ENCODE results near the gene SPINT4. TPM values are rescaled to one million over a fixed set of nuclear protein-coding genes. Genes with fewer than 3 reads are reported as not detected.
A peak's percentile ranks its signal among the peaks of the same experiment; 100 is the strongest.
"Not testable (repeated sequence)": the region's sequence is repeated elsewhere in the genome, so short reads cannot be mapped to it uniquely, and the experiment has no call there.

The SPINT4 gene
- total RNA-seq, 1 experiment from 2014 or later: not detected

- DNase-seq (ENCODE audit: low read depth); in situ Hi-C loops (cut with HindIII; ENCODE audit: low pct_unique_long_range_greater_than_20kb, low sequenced_read_pairs): not testable (repeated sequence)
These were observed 37.8 kb downstream of the SPINT4 start for GRCh38 chr20:45759921-45760320.

- DNase-seq (ENCODE audit: low read depth); in situ Hi-C loops (cut with HindIII; ENCODE audit: low pct_unique_long_range_greater_than_20kb, low sequenced_read_pairs): not testable (repeated sequence)
These were observed 39.8 kb downstream of the SPINT4 start for GRCh38 chr20:45761966-45762365.

- DNase-seq (ENCODE audit: low read depth); in situ Hi-C loops (cut with HindIII; ENCODE audit: low pct_unique_long_range_greater_than_20kb, low sequenced_read_pairs): not testable (repeated sequence)
These were observed 42.6 kb downstream of the SPINT4 start for GRCh38 chr20:45764618-45765282.

- no peak for DNase-seq (ENCODE audit: low read depth)
- in situ Hi-C loops (cut with HindIII; ENCODE audit: low pct_unique_long_range_greater_than_20kb, low sequenced_read_pairs): no loop called here
These were observed 43.2 kb downstream of the SPINT4 start for GRCh38 chr20:45765307-45765875.

- DNase-seq (ENCODE audit: low read depth): no peak
- in situ Hi-C loops (cut with HindIII; ENCODE audit: low pct_unique_long_range_greater_than_20kb, low sequenced_read_pairs): no loop called here
These were observed 43.8 kb downstream of the SPINT4 start for GRCh38 chr20:45765980-45766379.

GRCh38 chr20:45768479-45768878, 46.3 kb downstream of the SPINT4 start:
- in situ Hi-C loops (cut with HindIII; ENCODE audit: low pct_unique_long_range_greater_than_20kb, low sequenced_read_pairs): no loop called here
- no peak for DNase-seq (ENCODE audit: low read depth)

GRCh38 chr20:45771182-45771759, 49.1 kb downstream of the SPINT4 start:
- in situ Hi-C loops (cut with HindIII; ENCODE audit: low pct_unique_long_range_greater_than_20kb, low sequenced_read_pairs): no loop called here

GRCh38 chr20:45772693-45773092, 50.5 kb downstream of the SPINT4 start:
- no peak for DNase-seq (ENCODE audit: low read depth)
- in situ Hi-C loops (cut with HindIII; ENCODE audit: low pct_unique_long_range_greater_than_20kb, low sequenced_read_pairs): no loop called here

More at GRCh38 chr20:45771182-45771759, 49.1 kb downstream of the SPINT4 start:
- DNase-seq (ENCODE audit: low read depth): peak; percentile 81

- no peak for DNase-seq (ENCODE audit: low read depth)
- in situ Hi-C loops (cut with HindIII; ENCODE audit: low pct_unique_long_range_greater_than_20kb, low sequenced_read_pairs): no loop called here
These were observed 52.8 kb downstream of the SPINT4 start for GRCh38 chr20:45774945-45775344.

- no peak for DNase-seq (ENCODE audit: low read depth)
- in situ Hi-C loops (cut with HindIII; ENCODE audit: low pct_unique_long_range_greater_than_20kb, low sequenced_read_pairs): no loop called here
These were observed 53.3 kb downstream of the SPINT4 start for GRCh38 chr20:45775411-45775810.

Other genes starting within 250 kb of the SPINT4 start
- gene SPINT3, start 206.7 kb upstream of the SPINT4 start, total RNA-seq (2014; rRNA removed; shearing (Covaris generic); ENCODE audit: low replicate concordance): not detected in 2 replicates
- not detected in 2 replicates for gene WFDC6, start 182.9 kb upstream of the SPINT4 start, total RNA-seq (2014; rRNA removed; shearing (Covaris generic); ENCODE audit: low replicate concordance)
- not detected in 2 replicates for gene EPPIN, start 174.9 kb upstream of the SPINT4 start, total RNA-seq (2014; rRNA removed; shearing (Covaris generic); ENCODE audit: low replicate concordance)
- not detected in 2 replicates for gene WFDC8, start 143.1 kb upstream of the SPINT4 start, total RNA-seq (2014; rRNA removed; shearing (Covaris generic); ENCODE audit: low replicate concordance)
- gene WFDC10A, start 92.6 kb upstream of the SPINT4 start, total RNA-seq (2014; rRNA removed; shearing (Covaris generic); ENCODE audit: low replicate concordance): not detected in 2 replicates
- gene WFDC9, start 91.1 kb upstream of the SPINT4 start, total RNA-seq (2014; rRNA removed; shearing (Covaris generic); ENCODE audit: low replicate concordance): not detected in 2 replicates
- gene WFDC11, start 52.1 kb upstream of the SPINT4 start, total RNA-seq (2014; rRNA removed; shearing (Covaris generic); ENCODE audit: low replicate concordance): not detected in 2 replicates
- not detected in 2 replicates for gene WFDC13, start 20.3 kb upstream of the SPINT4 start, total RNA-seq (2014; rRNA removed; shearing (Covaris generic); ENCODE audit: low replicate concordance)
- not detected in 2 replicates for gene WFDC10B, start 17.3 kb upstream of the SPINT4 start, total RNA-seq (2014; rRNA removed; shearing (Covaris generic); ENCODE audit: low replicate concordance)
- gene WFDC3, start 69.5 kb downstream of the SPINT4 start, total RNA-seq (2014; rRNA removed; shearing (Covaris generic); ENCODE audit: low replicate concordance): not detected in 2 replicates
- gene DNTTIP1, start 69.6 kb downstream of the SPINT4 start, total RNA-seq (2014; rRNA removed; shearing (Covaris generic); ENCODE audit: low replicate concordance): 74.3 and 111 TPM in 2 replicates
- 112 and 164 TPM in 2 replicates for gene UBE2C, start 90.3 kb downstream of the SPINT4 start, total RNA-seq (2014; rRNA removed; shearing (Covaris generic); ENCODE audit: low replicate concordance)
- gene TNNC2, start 105.0 kb downstream of the SPINT4 start, total RNA-seq (2014; rRNA removed; shearing (Covaris generic); ENCODE audit: low replicate concordance): not detected in 2 replicates
- gene SNX21, start 111.5 kb downstream of the SPINT4 start, total RNA-seq (2014; rRNA removed; shearing (Covaris generic); ENCODE audit: low replicate concordance): 72.8 and 87.6 TPM in 2 replicates
- 43.3 and 48.7 TPM in 2 replicates for gene ACOT8, start 135.0 kb downstream of the SPINT4 start, total RNA-seq (2014; rRNA removed; shearing (Covaris generic); ENCODE audit: low replicate concordance)
- 4.3 and 5.8 TPM in 2 replicates for gene ZSWIM3, start 135.3 kb downstream of the SPINT4 start, total RNA-seq (2014; rRNA removed; shearing (Covaris generic); ENCODE audit: low replicate concordance)
- gene ZSWIM1, start 158.9 kb downstream of the SPINT4 start, total RNA-seq (2014; rRNA removed; shearing (Covaris generic); ENCODE audit: low replicate concordance): 6.3 and 9.8 TPM in 2 replicates
- gene SPATA25, start 165.3 kb downstream of the SPINT4 start, total RNA-seq (2014; rRNA removed; shearing (Covaris generic); ENCODE audit: low replicate concordance): 0.43 TPM in 1 of 2 replicates, not detected in the other
- 3.4 and 5.2 TPM in 2 replicates for gene NEURL2, start 168.9 kb downstream of the SPINT4 start, total RNA-seq (2014; rRNA removed; shearing (Covaris generic); ENCODE audit: low replicate concordance)
- 96.4 and 123 TPM in 2 replicates for gene CTSA, start 169.0 kb downstream of the SPINT4 start, total RNA-seq (2014; rRNA removed; shearing (Covaris generic); ENCODE audit: low replicate concordance)
- 6.5 and 9.1 TPM in 2 replicates for gene PLTP, start 189.8 kb downstream of the SPINT4 start, total RNA-seq (2014; rRNA removed; shearing (Covaris generic); ENCODE audit: low replicate concordance)
- 5.2 and 14.2 TPM in 2 replicates for gene PCIF1, start 212.3 kb downstream of the SPINT4 start, total RNA-seq (2014; rRNA removed; shearing (Covaris generic); ENCODE audit: low replicate concordance)
- 4.8 and 5.4 TPM in 2 replicates for gene ZNF335, start 249.9 kb downstream of the SPINT4 start, total RNA-seq (2014; rRNA removed; shearing (Covaris generic); ENCODE audit: low replicate concordance)

All from Caki2 (cell line).